ENCODE data around the gene NIT1.
A peak's percentile ranks its signal among the peaks of the same experiment; 100 is the strongest.

The NIT1 gene

DNA sequence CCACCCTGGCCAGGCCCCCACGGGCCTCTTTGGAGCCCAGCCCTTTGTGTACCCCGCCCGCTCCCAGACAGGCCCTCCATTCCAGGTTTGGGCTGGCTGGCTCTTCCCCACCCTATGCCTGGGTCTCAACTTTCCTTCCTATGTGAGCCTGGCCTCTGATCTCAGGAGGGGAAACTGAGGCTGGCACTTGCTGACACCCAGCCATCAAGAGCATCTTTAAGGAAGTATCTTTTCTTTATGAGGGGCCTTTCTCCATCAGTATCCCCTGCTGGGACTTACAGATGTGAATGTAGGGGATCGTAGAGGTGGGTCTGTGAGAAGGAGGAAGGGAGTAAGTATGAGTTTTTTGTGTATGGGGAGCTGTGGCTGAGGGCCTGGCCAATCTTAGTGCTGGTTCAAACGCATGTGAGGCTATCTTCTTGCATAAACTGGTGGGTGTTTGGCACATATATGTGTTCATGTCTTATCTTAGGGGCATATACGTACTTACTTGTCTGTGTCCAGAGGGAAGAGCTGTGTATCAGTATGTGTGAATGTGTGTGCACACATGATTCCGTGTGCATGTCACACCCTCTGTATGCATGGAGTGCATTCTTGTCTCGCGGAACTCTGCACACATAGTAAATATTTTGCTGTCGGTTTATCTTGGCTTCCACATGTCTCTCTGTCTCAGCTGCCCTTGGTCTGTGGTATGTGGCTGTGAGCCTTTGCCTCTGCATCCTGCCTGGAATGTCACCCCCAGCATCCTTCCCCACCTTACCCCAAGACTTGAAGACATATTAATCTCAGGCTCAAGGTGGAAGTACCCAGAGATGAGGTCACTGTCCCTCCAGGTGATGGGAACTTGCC, 33.9 kb upstream of the NIT1 start:
- no peak for DNase-seq (ENCODE audit: low read depth in 3 of 3, low spot score in 1 of 3)

DNA sequence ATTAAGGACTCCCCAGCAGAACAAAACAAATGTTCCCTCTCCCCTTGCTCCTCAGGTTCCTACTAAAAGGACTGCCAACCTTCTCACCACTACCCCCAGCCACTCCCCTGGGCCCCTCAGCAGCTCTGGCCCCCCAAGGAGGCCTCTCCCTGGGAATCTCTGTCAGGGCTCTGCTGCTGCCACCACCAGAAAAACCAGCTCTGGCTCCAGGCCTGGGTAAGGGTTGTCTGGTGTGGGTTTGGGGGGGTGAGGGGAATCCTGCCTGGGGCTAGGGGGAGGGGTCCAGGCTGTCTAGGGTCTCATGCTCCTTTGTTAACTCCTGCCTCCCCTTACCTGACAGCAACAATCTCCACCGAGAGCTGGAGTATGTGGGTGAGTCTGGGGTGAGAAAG, 33.3 kb upstream of the NIT1 start:
- no peak for DNase-seq (ENCODE audit: low read depth in 3 of 3, low spot score in 1 of 3)

DNA sequence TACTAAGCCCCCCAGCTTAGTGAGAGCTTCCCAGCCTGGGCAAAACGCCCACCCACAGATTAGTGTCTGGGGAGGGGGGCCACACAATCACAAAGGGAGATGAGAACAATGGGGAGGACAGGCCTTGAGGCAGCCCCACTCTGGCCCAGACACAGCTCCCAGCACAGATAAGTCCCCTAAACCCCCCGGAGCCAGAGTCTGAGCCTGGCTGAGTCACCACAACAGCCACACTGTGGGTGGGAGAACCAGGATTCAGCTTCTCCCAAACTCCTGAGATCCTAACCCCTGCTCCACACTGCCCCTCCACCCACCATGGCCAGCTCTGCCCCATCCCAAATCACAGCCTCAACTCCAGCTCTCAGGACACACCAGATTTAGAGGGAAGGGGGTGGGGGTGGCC, 32.7 kb upstream of the NIT1 start:
- no peak for DNase-seq (ENCODE audit: low read depth in 3 of 3, low spot score in 1 of 3)

DNA sequence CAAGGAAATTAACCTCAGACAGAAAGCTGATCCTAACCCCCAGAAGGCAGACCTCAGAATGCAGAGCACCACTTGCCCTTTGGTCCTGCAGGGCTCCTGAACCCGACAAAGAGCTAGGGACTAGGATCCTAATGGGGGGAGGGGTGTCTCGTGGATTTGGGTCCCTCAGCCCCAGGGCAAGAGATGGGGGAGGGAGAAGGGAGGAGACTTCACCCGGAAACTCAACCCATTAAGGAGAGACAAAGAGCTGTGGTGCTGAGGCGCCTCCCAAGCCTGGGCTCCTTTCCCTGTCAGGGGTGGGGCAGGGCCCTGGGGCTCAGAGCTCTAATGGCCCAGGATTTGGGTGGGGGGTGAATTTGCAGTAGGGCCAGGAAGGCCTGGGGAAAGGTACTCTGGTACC, 31.4 kb upstream of the NIT1 start:
- DNase-seq (ENCODE audit: low read depth in 3 of 3, low spot score in 1 of 3): no peak

DNA sequence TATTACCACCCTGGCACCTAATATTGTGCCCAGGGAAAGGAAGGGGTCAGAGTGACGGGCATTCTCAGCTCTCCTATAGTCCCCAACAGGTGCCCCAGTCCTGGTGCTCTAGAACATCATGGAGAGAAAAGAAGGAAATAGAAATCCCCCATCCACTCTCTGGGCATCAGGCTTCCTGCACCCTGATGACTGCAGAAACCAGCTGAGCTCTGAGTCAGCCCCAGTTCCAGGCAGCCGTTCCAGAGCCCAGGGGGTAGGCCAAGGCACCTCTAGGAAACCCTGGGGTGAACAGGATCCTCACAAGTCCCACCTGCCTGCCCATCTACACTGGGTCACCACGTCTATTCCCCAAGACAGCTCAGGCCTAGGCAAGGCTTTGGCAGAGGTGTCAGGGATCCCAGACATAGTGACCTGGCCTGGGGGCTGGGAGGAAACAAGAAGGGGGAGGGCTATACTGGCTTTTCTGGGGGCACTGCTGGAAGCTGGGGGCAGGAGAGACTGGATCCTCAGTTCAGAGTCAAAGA, 29.3 kb upstream of the NIT1 start:
- DNase-seq (ENCODE audit: low read depth in 3 of 3, low spot score in 1 of 3): no peak

DNA sequence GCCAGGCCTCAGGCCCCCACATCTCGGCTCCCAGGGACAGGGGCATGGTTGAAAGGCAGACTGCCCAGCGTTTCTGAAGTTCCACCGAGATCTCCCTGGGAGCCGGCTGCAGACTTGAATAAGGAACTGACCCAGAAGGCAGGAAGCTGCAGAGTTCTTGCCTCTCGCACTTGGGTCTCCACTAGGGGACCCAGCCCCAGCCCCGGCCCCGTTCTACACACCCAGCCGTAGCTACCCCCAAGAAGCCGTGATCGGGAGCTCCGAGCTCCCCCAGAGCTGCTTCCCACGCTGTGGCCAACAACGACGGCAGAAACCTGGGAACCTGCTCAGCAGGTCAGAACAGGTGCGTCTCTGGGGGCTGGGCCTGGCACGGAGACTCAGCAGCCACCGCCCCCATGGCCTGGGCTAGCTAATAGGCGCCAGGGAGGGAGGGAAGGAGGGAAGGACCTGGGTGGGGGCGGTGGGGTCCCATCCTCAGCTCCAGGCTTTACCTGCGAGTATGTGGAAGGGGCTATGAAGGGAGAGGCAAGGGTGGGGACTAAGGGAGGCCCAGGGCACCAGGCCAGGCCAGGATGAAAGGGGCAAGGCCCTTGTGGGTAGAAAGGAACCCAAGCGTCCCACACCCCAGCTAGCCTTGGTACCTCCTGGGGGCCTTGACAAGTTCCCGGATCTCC, 28.5 kb upstream of the NIT1 start, which contains the start of gene NECTIN4:
NECTIN4 (minus strand) TSS at position 308 of the 674 bp plus-strand sequence; CDS start at position 46, 262 bp downstream.
- DNase-seq (ENCODE audit: low read depth in 3 of 3, low spot score in 1 of 3): no peak

DNA sequence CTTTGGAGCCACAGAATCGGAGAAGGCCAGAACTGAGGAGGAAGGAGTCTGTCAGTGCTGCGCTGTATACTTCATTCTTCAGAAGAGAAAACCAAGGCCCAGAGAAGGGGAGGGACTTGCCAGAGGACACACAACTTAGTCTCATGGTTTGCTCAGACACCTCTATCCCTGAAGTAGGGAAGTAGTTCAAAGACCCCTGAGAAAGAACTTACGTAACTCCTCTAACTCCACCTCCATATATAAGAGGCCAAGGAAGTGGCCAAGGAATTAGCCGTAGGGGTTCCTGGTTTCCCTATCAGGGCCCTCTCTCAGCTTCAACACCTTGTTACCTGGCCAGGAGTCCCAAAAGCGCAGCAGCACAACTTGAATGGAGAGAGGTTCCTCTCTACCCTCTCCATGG, 28.0 kb upstream of the NIT1 start:
- DNase-seq (ENCODE audit: low read depth in 3 of 3, low spot score in 1 of 3): no peak

DNA sequence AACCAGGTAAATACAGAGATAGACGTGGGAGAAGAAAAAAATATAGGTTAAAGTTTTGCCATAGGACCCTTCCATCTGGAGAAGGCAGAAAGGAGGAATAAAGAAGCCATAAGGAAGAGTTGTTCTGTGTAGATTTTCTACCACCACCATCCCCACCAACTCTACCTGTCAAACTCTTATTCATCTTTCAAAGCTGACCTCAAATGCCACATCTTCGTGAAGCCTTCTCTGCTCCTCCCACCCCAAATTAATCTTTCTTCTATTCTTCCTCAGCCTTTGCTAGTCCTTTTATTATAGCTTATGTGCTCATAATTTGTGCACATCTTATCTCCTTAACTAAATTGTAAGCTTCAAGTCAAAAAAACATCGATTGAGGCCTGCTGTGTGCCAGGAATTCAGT, 27.3 kb upstream of the NIT1 start:
- DNase-seq (ENCODE audit: low read depth in 3 of 3, low spot score in 1 of 3): no peak

DNA sequence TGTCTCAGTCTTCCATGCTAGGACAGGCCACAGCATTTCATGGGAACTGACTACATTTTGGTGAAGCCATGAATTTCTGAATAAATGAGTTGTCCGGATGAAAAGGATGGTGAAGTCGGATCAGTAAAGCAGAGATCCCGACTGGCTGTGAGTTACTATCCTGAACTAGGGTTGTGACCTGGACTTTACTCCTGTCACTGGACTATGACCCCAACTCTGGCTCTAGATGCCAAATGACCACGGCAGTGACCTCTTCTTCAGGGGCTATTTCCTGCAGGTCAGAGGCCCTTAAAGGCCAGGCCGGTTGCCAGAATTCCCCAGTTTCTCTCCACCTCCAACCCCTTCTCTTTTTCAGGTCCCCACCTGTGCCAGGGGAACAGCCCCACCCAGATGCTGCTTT, 26.8 kb upstream of the NIT1 start:
- DNase-seq (ENCODE audit: low read depth in 3 of 3, low spot score in 1 of 3): no peak

DNA sequence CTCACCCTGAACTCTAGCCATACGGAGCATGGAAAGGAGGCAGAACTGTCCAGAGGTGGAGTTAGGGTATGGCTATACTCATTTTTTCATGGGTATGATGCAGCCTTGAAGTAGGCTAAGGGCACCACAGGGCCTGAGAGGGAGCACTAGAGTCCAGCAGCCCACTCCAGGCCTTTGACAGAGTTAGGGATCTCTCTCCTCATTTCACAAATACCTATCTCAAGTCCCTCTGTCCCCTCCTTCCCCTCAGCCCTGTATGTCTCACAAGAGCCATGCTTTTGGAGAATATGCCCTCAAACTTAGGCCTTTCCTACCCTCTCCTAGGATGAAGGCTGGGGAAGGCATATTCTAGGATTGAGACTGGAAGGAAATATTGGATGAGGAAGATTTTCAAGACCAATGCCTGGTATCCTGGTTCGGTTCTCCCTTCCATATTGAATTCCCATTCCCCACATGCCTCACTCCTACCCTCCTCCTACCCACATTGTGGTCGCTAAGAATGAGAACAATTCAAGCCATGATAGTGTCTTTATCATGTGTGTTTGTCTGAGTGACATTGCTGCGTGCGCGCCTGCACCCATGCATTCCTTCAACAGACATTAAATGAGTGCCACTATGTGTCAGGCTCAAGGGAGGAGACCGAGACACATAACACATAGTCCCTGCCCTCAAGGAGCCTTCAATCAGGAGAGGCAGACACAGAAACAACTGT, 26.0 kb upstream of the NIT1 start:
- no peak for DNase-seq (ENCODE audit: low read depth in 3 of 3, low spot score in 1 of 3)

DNA sequence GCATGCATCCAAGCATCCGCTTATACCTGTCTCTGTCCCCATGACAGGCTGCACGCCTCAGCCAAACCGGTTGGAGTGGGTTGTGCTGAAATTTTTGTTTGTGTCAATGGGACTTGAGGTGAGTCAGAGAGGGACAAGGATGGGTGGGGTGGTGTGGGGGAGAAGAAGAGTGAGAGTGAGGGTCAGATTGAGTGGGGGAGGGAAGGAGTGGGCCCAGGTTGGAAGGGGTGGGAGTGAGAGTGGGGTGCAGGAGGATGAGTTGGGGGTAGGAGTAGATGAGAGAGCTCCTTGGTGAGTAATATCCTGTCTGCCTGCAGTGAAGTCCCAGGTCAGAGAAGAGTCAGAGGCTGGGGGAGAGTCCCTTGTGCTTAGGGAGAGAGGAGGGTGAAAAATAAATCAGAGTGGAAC, 25.3 kb upstream of the NIT1 start:
- DNase-seq (ENCODE audit: low read depth in 3 of 3, low spot score in 1 of 3): no peak

DNA sequence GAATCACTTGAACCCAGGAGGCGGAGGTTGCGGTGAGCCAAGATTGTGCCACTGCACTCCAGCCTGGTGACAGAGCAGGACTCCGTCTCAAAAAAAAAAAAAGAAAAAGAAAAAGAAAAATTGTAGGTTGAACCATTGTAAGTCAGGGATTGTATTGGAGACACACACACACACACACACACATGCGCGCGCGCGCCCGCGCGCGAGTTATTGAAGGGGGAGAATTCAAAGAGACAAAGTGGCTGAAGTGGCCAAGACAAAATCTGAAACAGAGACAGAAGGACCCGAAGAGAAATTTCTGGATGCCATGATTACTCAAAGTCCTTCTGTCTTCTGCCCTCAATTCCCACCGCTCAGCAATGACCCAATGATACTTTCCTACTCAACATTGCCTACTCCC, 23.4 kb upstream of the NIT1 start:
- no peak for DNase-seq (ENCODE audit: low read depth in 3 of 3, low spot score in 1 of 3)

DNA sequence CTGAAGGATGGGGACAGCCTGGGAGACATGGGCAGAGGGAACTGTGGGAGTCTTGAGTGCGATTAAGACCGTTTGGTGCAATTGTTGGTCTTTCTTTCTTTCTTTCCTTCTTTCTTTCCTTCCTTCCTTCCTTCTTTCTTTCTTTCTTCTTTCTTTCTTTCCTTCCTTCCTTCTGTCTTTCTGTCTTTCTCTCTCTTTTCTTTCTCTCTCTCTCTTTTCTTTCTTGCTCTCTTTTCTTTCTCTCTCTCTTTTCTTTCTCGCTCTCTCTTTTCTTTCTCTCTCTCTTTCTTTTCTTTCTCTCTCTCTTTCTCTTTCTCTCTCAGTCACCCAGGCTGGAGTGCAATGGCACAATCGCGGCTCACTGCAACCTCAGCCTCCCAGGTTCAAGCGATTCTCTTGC, 22.7 kb upstream of the NIT1 start:
- no peak for DNase-seq (ENCODE audit: low read depth in 3 of 3, low spot score in 1 of 3)

DNA sequence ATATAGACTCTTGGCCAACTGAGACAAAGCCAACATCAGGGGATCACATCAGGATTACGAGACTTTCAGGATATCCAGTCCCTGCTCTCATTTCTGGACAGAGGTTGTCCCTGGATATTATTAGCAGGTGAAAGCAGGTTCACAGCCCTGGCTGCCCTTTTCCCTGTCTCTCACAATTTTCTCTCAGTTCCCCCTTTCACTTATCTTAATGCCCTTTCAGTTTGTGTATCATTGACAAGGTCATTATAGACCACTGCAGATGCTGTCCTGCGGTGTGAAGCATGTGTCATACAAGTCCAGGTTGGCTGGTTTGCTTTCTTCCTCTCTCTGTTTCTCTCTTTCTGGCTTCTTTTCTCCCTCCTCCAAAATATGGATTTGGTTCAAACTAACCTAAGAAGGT, 21.9 kb upstream of the NIT1 start:
- DNase-seq (ENCODE audit: low read depth in 3 of 3, low spot score in 1 of 3): no peak

DNA sequence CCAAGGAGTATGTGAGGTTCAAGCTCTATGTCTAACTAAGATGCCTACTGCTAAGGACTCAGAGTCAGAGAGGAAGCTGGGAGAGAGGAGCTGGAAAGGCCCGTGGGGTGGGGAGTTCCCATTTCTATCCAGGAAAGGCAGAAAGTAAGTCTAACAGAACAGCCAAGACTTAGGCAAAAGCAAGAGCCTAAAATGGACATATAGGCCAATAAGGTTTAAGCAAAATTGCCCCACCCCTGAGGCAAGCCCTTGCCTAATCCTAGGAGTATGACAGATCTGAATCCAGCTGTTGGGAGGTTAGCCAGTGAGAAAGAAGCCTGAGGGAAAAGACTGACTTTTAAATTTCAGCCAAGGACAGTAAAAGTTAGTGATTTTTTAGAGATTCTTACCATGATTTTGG, 21.4 kb upstream of the NIT1 start:
- DNase-seq (ENCODE audit: low read depth in 3 of 3, low spot score in 1 of 3): no peak

DNA sequence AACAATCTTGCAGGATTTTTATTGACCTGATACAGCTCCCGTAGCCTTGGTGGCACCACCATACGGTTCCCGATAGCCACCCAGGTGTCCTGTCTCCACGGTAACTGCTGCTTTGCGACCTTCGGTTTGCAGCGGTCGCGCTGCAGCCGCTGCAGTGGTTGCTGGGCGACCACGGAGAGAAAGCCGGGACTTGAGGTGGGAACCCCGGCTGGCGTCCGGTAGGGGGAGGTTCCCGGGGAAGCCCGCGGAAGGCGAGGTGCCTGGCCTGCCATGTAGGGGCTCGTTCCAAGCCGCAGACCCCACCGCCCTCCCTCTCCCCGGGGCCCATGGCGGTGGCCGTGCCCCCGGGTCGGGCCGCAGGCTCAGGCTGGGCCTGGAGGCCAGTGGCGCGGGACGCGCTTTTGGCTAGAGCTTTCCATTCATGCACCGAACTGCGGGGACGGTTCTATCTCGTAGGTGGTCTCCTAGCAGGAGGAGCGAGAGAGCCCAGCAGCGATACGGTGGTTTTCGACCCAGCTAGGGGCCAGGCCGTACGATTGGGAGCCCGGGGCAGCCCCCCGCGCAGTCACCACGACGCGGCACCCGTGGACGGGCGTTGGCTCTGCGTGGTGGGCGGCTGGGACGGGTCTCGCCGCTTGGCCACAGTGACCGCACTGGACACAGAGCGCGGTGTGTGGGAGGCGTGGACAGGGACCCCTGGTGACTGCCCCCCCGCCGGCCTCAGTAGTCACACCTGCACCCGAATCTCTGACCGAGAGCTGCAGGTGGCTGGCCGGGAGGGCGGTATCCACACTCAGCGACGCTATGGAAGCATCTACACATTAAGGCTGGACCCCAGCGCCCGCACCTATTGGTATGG, 19.5 kb upstream of the NIT1 start, which contains the start of gene KLHDC9:
KLHDC9 (plus strand) TSS at position 152 of the 859 bp plus-strand sequence; CDS start at position 327, 175 bp downstream.
- DNase-seq (ENCODE audit: low read depth in 3 of 3, low spot score in 1 of 3): peak in 1 of 3 donors; percentile 31

DNA sequence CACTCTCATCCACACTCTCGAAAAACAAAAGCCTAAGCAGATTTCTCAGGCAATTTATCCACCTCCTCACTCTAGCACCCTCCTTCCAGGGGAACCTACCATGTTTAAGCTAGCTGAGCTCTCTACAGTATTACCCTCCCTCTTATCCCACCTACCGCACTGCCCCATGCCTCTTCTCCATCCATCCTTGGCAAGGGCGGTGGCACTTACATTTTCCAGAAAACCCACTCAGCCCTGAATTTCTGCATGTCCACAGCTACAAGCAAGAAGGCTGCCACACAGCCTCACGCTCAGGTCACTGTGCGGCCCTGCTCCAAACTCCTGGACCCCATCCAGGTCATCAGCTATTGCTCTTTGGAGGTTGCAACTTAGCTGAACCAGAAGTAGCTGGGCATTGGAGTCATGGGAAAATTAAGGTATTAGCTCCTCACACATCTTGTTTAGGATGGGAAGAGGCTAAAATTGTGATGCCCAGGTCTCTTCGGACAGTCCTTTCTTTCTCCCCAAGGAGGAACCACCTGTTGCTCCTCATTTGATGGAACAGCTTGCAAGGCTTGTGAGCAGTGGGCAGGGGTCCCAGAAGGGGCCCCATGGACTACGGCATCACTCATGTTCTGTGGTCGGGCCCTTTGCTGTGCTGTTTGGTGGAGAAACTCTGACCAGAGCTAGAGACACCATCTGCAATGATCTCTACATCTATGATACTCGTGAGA, 18.7 kb upstream of the NIT1 start:
- no peak for DNase-seq (ENCODE audit: low read depth in 3 of 3, low spot score in 1 of 3)

DNA sequence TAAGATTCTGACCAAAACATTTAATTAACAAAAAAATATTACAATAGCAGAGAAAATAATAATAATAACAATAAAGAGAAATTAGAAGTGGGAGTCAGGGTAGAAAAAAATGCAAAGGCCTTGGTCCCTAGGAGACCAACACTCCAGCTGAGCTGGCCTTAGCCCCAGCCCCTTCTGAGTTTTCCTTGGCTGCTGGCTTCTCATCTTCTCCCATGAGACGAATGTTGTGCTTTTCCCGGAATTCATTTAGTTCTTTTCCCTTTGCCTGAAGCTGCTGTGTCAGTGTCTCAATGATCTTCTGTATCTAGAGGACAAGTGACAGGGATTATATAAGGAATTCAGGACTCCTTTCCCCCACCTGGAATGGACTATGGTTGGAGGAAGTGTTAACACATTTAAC, 17.3 kb upstream of the NIT1 start:
- DNase-seq (ENCODE audit: low read depth in 3 of 3, low spot score in 1 of 3): no peak

DNA sequence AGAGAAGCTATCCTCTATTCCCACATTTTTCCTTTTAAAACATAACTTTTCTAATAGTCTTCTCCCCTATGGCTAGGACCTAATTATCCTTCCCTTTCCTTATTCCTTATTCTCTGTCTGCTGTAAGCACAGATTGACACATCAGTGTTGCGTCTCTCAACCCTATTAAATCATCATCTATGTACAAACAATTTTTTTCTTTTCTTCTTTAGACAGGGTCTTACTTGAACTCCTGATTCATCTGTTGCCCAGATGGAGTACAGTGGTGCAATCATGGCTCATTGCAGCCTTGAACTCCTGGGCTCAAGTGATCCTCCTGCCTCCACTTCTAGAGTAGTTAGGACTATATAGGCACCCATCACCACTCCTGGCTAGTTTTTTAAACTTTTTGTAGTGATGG, 11.5 kb upstream of the NIT1 start:
- DNase-seq (ENCODE audit: low read depth in 3 of 3, low spot score in 1 of 3): no peak

DNA sequence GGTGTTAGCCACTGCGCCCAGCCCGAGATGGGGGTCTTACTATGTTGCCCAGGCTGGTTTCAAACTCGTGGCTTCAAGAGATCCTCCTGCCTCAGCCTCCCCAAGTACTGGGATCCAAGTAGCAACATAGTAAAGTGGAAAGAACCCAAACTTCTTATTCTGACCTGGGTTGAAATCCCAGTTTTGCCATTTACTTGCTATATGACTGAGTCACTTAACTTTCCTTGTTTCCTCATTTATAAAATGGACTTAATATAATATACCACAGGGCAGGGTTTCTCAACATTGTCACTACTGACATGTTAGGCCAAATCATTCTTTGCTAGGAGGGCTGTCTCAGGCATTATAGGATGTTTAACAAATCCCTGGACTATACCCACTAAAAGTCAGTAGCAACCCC, 6.8 kb upstream of the NIT1 start:
- DNase-seq (ENCODE audit: low read depth in 3 of 3, low spot score in 1 of 3): no peak

Data from stimulated activated CD4-positive, alpha-beta T cell treated with anti-CD3 and anti-CD28 coated beads, TNF-alpha, amount 100 ng/mL, for 1 hour (primary cell).